Tibial nerve (tissue), 4 donors: ENCODE results near the gene TBC1D13. TPM values are rescaled to one million over a fixed set of nuclear protein-coding genes. Genes with fewer than 3 reads are reported as not detected.

Experiments
- DNase-seq, 2 donors: peaks; one replicate each; pipeline ENCODE4 v3.0.0-alpha.2; 2019; ENCODE audit warnings: low spot score in 2 of 2
- H3K27ac ChIP-seq, 4 donors: fragments of 200-600 bp; sonication (generic) in 3 of 4; one replicate each; pipeline ENCODE4 v1.5.1; 2017 to 2019; ENCODE audit warnings: mild to moderate bottlenecking in 1 of 4
- H3K27me3 ChIP-seq, 2 donors: fragments of 200-600 bp; sonication (generic) in 1 of 2; one replicate each; pipeline versions ENCODE4 v1.5.1 to v1.6.0; 2017 to 2019
- H3K36me3 ChIP-seq, 3 donors: fragments of 200-600 bp; sonication (generic); one replicate each; pipeline ENCODE4 v1.5.1; 2018 to 2019
- H3K4me1 ChIP-seq, 4 donors: fragments of 200-600 bp; sonication (generic) in 3 of 4; one replicate each; pipeline ENCODE4 v1.5.1; 2017 to 2019
- H3K4me3 ChIP-seq, 4 donors: fragments of 200-600 bp; sonication (generic) in 3 of 4; one replicate each; pipeline ENCODE4 v1.5.1; 2017 to 2019; ENCODE audit warnings: mild to moderate bottlenecking in 1 of 4, moderate library complexity in 1 of 4
- H3K9me3 ChIP-seq, 4 donors: fragments of 200-600 bp; sonication (generic) in 3 of 4; one replicate each; pipeline ENCODE4 v1.5.1; 2017 to 2019
- CTCF ChIP-seq, 5 experiments: fragments of 200-600 bp in 3 of 5; fragments of 450-650 bp in 2 of 5; sonication (generic) in 3 of 5; IDR thresholded peaks; one replicate each; pipeline ENCODE4 v1.5.1; 2016 to 2019; ENCODE audit warnings: antibody characterized with exemption in 5 of 5, mild to moderate bottlenecking in 3 of 5, moderate library complexity in 2 of 5
- EP300 ChIP-seq, 2 donors: sonication (generic); formaldehyde crosslinking; IDR thresholded peaks; one replicate each; pipeline ENCODE4 v1.6.1; 2017; ENCODE audit warnings: antibody characterized with exemption in 2 of 2, mild to moderate bottlenecking in 1 of 2
- POLR2A ChIP-seq, 2 donors: fragments of 450-650 bp; IDR thresholded peaks; one replicate each; pipeline ENCODE4 v1.6.1; 2017; ENCODE audit warnings: antibody characterized with exemption in 2 of 2, mild to moderate bottlenecking in 2 of 2, moderate library complexity in 2 of 2
- WGBS, 2 donors: methylation state at CpG; one replicate each; pipeline ENCODE4 v1.1.5; 2018; 5-methylcytosine and 5-hydroxymethylcytosine counted together
- total RNA-seq, 4 donors: library from RNA; depleted of rRNA; stranded (reverse); fragments of >200 nt; gene quantifications; one replicate each; pipeline ENCODE4 v1.1.0, GENCODE V29; 2016

Gene TBC1D13
- total RNA-seq, 4 donors from 2014 or later, result 15.1 to 23.7 (median 17.9) TPM

DNA sequence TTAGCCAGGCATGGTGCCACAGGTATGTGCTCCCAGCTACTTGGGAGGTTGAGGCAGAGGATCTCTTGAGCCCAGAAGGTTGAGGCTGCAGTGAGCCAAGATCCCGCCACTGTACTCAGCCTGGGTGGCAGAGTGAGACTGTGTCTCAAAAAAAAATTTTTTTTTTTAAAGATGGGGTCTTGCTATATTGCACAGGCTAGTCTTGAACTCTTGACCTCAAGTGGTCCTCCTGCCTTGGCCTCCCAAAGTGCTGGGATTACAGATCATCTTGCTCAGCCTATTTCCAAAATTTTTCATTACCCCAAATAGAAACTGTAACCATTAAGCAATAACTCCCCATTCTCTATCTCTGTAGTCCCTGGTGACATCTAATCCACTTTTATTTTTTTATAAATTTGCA lies 4.4 kb upstream of the TBC1D13 start:
- Histone ChIP-seq H3K4me3 (no peak overlapping the region), H3K27ac (no peak overlapping the region), H3K36me3 (no peaks in the 10 kb centered on the region), H3K9me3 (no peaks in the 10 kb centered on the region), H3K4me1 (peaks cover 0 to 4% (median 1%) of the 10 kb centered on the region in 4 donors), H3K27me3 (no peaks in the 10 kb centered on the region)
- WGBS, 2 donors, result 94 to 100% methylated on average over 1 of the region's 1 CpG
- TF ChIP-seq EP300 (IDR thresholded peaks at IDR 0.05) (no peak), POLR2A (IDR thresholded peaks at IDR 0.05) (no peak), CTCF (IDR thresholded peaks at IDR 0.05) (no peak)
- no peak for DNase-seq

GRCh38 chr9:128785427-128785826 lies 1.6 kb upstream of the TBC1D13 start:
- Histone ChIP-seq H3K4me1 (peaks cover 0 to 25% (median 11%) of the 10 kb centered on the region in 4 donors), H3K9me3 (no peaks in the 10 kb centered on the region), H3K27ac (no peak overlapping the region), H3K27me3 (no peaks in the 10 kb centered on the region), H3K36me3 (peaks cover 0 to 10% (median under 1%) of the 10 kb centered on the region in 3 donors), H3K4me3 (no peak overlapping the region)
- WGBS, 2 donors, result 92 to 93% methylated on average over 6 of the region's 6 CpGs
- TF ChIP-seq EP300 (IDR thresholded peaks at IDR 0.05), result no peak
- TF ChIP-seq POLR2A (IDR thresholded peaks at IDR 0.05), result no peak
- TF ChIP-seq CTCF (IDR thresholded peaks at IDR 0.05), result no peak
- DNase-seq, result no peak

GRCh38 chr9:128787659-128788058 lies 606 bp downstream of the TBC1D13 start:
- Histone ChIP-seq H3K4me1 (peaks cover 0 to 25% (median 11%) of the 10 kb centered on the region in 4 donors), H3K36me3 (peaks cover 0 to 32% (median 5%) of the 10 kb centered on the region in 3 donors), H3K27me3 (no peaks in the 10 kb centered on the region), H3K9me3 (no peaks in the 10 kb centered on the region), H3K4me3 (peak overlapping the region; percentile 87 to 95 (median 89)), H3K27ac (peak overlapping the region in 3 of 4 donors; percentile 89 to 93 (median 90))
- WGBS, 2 donors, result 0 to 1% methylated on average over 7 of the region's 7 CpGs
- peak in 1 of 2 donors; percentile 8 for DNase-seq
- no peak for TF ChIP-seq POLR2A (IDR thresholded peaks at IDR 0.05)
- no peak for TF ChIP-seq EP300 (IDR thresholded peaks at IDR 0.05)
- no peak for TF ChIP-seq CTCF (IDR thresholded peaks at IDR 0.05)

GRCh38 chr9:128788445-128788844 lies 1.4 kb downstream of the TBC1D13 start:
- peak overlapping the region in 1 of 4 donors; percentile 93 for H3K27ac ChIP-seq
- H3K4me3 ChIP-seq, result peak overlapping the region in 2 of 4 donors; percentile 87 to 91
- peaks cover 0 to 40% (median 5%) of the 10 kb centered on the region in 3 donors for H3K36me3 ChIP-seq
- 43 to 81% methylated on average over 1 of the region's 1 CpG for WGBS, 2 donors
- peaks cover 0 to 25% (median 11%) of the 10 kb centered on the region in 4 donors for H3K4me1 ChIP-seq
- TF ChIP-seq CTCF (IDR thresholded peaks at IDR 0.05), result no peak
- TF ChIP-seq POLR2A (IDR thresholded peaks at IDR 0.05), result no peak
- no peak for TF ChIP-seq EP300 (IDR thresholded peaks at IDR 0.05)
- no peak for DNase-seq
- no peaks in the 10 kb centered on the region for H3K9me3 ChIP-seq
- no peaks in the 10 kb centered on the region for H3K27me3 ChIP-seq

DNA sequence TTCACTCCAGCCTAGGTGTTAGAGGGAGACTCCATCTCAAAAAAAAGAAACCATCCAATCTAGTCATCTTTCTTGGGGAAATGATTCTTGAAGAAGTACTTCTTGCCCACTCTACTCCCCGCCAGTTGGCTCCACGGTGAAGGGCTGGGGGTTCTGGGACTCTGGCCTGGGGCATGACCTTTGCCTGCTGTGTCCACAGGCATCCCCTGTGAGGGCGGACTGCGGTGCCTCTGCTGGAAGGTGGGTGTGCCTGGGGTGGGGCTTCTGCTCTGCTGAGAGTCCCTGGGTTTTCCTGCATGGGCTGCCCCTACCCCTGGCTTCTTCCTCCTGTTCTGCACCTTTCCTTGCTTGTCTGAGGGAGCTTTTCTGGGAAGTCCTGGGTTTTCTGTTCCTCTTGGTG lies 3.5 kb downstream of the TBC1D13 start:
- H3K36me3 ChIP-seq, result peaks cover 0 to 59% (median 5%) of the 10 kb centered on the region in 3 donors
- H3K27ac ChIP-seq, result no peak overlapping the region
- no peak overlapping the region for H3K4me3 ChIP-seq
- no peaks in the 10 kb centered on the region for H3K9me3 ChIP-seq
- no peak for DNase-seq
- 79 to 84% methylated on average over 4 of the region's 4 CpGs for WGBS, 2 donors
- TF ChIP-seq EP300 (IDR thresholded peaks at IDR 0.05) (no peak), CTCF (IDR thresholded peaks at IDR 0.05) (no peak), POLR2A (IDR thresholded peaks at IDR 0.05) (no peak)
- peaks cover 0 to 25% (median 11%) of the 10 kb centered on the region in 4 donors for H3K4me1 ChIP-seq
- H3K27me3 ChIP-seq, result no peaks in the 10 kb centered on the region
